Transverse colon (tissue), 4 donors: Measurements from ENCODE around the gene GSG1L. TPM values are rescaled to one million over a fixed set of nuclear protein-coding genes. Genes with fewer than 3 reads are reported as not detected.

Experiments used
- DNase-seq: peaks from one replicate; pipeline ENCODE4 v3.0.0-alpha.2; 2019
- H3K27ac ChIP-seq, 4 donors: fragments of 200-600 bp; sonication (generic); 2 replicates each; pipeline ENCODE4 v1.5.1; 2016 to 2018; ENCODE audit warnings: inconsistent platforms in 4 of 4
- H3K27me3 ChIP-seq: fragments of 200-600 bp; sonication (generic); 2 replicates; pipeline ENCODE4 v1.5.1; 2017; ENCODE audit warnings: inconsistent platforms
- H3K36me3 ChIP-seq, 4 donors: fragments of 200-600 bp; sonication (generic); 2 replicates each; pipeline ENCODE4 v1.5.1; 2017 to 2019; ENCODE audit warnings: inconsistent platforms in 4 of 4
- H3K4me1 ChIP-seq, 4 donors: fragments of 200-600 bp; sonication (generic); 2 replicates each; pipeline ENCODE4 v1.5.1; 2017 to 2020; ENCODE audit warnings: inconsistent platforms in 4 of 4
- H3K4me3 ChIP-seq, 4 donors: fragments of 200-600 bp; sonication (generic); 1 replicate in 1 of 4; 2 replicates in 3 of 4; pipeline versions ENCODE4 v1.5.1 to v1.6.1; 2017 to 2019; ENCODE audit warnings: inconsistent platforms in 4 of 4
- H3K9me3 ChIP-seq, 2 donors: fragments of 200-600 bp; sonication (generic); 2 replicates each; pipeline ENCODE4 v1.5.1; 2017 to 2019; ENCODE audit warnings: inconsistent platforms in 2 of 2
- CTCF ChIP-seq, 5 experiments: fragments of 200-600 bp in 3 of 5; fragments of 450-650 bp in 2 of 5; sonication (generic) in 3 of 5; IDR thresholded peaks; 1 replicate in 2 of 5; 2 replicates in 3 of 5; pipeline ENCODE4 v1.5.1; 2016 to 2017; ENCODE audit warnings: antibody characterized with exemption in 5 of 5, inconsistent platforms in 3 of 5, mild to moderate bottlenecking in 2 of 5, moderate library complexity in 1 of 5
- EP300 ChIP-seq: sonication (generic); formaldehyde crosslinking; IDR thresholded peaks from one replicate; pipeline ENCODE4 v1.6.1; 2017; ENCODE audit warnings: antibody characterized with exemption, low read depth
- POLR2A ChIP-seq: fragments of 450-650 bp; IDR thresholded peaks from one replicate; pipeline ENCODE4 v1.6.1; 2016; ENCODE audit warnings: antibody characterized with exemption, mild to moderate bottlenecking, moderate library complexity
- POLR2AphosphoS5 ChIP-seq, 3 donors: sonication (generic); formaldehyde crosslinking; IDR thresholded peaks; one replicate each; pipeline ENCODE4 v1.6.1; 2016; ENCODE audit warnings: antibody characterized with exemption in 3 of 3
- WGBS, 2 donors: methylation state at CpG; one replicate each; pipeline ENCODE4 v1.1.5; 2018; ENCODE audit warnings: low coverage in 1 of 2; 5-methylcytosine and 5-hydroxymethylcytosine counted together
- in situ Hi-C, 4 donors: fragments of 200-750 bp; cut with MboI; loops; one replicate each; pipeline versions ENCODE4 v1.15.0 to v1.15.1; 2017; ENCODE audit warnings: low sequenced_read_pairs in 3 of 4, low pct_ligation_motif_present in 1 of 4, low pct_unique_long_range_greater_than_20kb in 1 of 4
- intact Hi-C: fragments of 100-400 bp; cut with DNase I; formaldehyde crosslinking; loops from one replicate; pipeline ENCODE4 v1.15.1; 2023; ENCODE audit warnings: low total_unique reads
- total RNA-seq, 4 donors: library from RNA; depleted of rRNA; stranded (reverse); fragments of >200 nt; gene quantifications; one replicate each; pipeline ENCODE4 v1.1.0, GENCODE V29; 2016

GSG1L gene
- total RNA-seq = not detected

- H3K9me3 ChIP-seq = no peaks in the 10 kb centered on the region
- peaks cover 0 to 5% (median 0%) of the 10 kb centered on the region in 4 donors for H3K4me1 ChIP-seq
- H3K4me3 ChIP-seq = peak within 1 kb of the TSS in 2 of 4 donors; percentile 21 to 42
- H3K36me3 ChIP-seq = no peaks in the 10 kb centered on the region
- DNase-seq = no peak
- TF ChIP-seq POLR2AphosphoS5 (IDR thresholded peaks at IDR 0.05) = no peak
- no peak for TF ChIP-seq CTCF (IDR thresholded peaks at IDR 0.05)
- TF ChIP-seq POLR2A = no peak
- no peak for TF ChIP-seq EP300
- no peak within 1 kb of the TSS for H3K27ac ChIP-seq
- intact Hi-C loops (loop anchor here (10.0 kb wide), 1 partner anchor 329 kb away; no protein-coding TSS in a partner anchor), in situ Hi-C loops (loop anchor here in 2 of 4 donors (25.0 kb wide), 1 partner anchor 451 kb away; no protein-coding TSS in a partner anchor)
- WGBS, 2 donors = no CpG with 5 or more reads among the region's 54 CpGs
- peaks cover 61% of the 10 kb centered on the region for H3K27me3 ChIP-seq
Observed at GRCh38 chr16:28063591-28064061, at the start of gene GSG1L. GSG1L (minus strand) TSS chr16:28063714; CDS start chr16:28063424, 290 bp downstream.

DNA sequence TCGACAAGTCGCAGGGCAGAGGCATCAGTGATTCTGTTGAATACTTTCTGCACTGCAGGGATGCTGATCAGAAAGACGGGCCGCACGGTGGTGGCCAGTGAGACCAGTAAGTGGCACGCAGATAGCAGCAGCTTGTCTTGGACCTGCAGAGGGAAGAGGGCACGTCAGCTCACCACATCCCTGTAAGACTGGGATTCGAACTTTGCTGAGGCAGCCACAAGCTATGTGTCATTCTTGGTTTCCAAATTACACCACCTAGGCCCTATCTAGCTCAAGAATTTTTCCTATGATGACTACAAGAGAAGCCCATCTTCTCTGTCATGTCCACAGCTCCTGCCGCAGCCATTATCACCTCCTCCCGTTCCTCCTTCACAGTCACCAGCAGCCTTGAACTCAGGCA lies 49.4 kb upstream of the GSG1L start:
- H3K9me3 ChIP-seq = no peaks in the 10 kb centered on the region
- intact Hi-C loops (no loop called here), in situ Hi-C loops (no loop called here)
- WGBS, 2 donors = 85 to 100% methylated on average over 1 to 10 of the region's 10 CpGs
- no peak for DNase-seq
- H3K27me3 ChIP-seq = no peaks in the 10 kb centered on the region
- no peak overlapping the region for H3K4me3 ChIP-seq
- TF ChIP-seq POLR2AphosphoS5 (IDR thresholded peaks at IDR 0.05) = no peak
- TF ChIP-seq CTCF (IDR thresholded peaks at IDR 0.05) = no peak
- no peak for TF ChIP-seq POLR2A
- TF ChIP-seq EP300 = no peak
- peaks cover 0 to 20% (median 11%) of the 10 kb centered on the region in 4 donors for H3K4me1 ChIP-seq
- no peak overlapping the region for H3K27ac ChIP-seq
- H3K36me3 ChIP-seq = peaks cover 0 to 49% (median 14%) of the 10 kb centered on the region in 4 donors

DNA sequence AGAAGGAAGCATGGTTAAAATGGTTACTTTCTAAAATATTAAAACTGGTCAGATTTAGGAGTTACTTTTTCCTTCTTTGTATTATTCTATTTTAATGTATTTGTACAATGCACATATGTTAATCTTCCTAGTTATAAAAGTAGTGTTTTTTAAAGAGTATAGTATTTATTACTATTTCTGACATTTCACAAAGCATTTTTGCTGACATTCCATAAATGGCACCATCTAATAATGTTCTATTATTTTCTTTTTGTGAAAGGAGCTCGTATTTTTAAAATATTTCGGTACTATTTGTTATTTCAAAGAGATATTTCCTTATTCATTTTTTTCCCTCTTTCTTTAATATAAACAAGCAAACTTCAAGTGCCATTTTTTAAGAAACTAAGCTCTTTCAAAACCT lies 47.5 kb upstream of the GSG1L start:
- DNase-seq = no peak
- intact Hi-C loops (no loop called here), in situ Hi-C loops (no loop called here)
- no peak for TF ChIP-seq POLR2AphosphoS5 (IDR thresholded peaks at IDR 0.05)
- TF ChIP-seq CTCF (IDR thresholded peaks at IDR 0.05) = no peak
- TF ChIP-seq EP300 = no peak
- no peaks in the 10 kb centered on the region for H3K27me3 ChIP-seq
- no peak overlapping the region for H3K4me3 ChIP-seq
- no peak overlapping the region for H3K27ac ChIP-seq
- peaks cover 0 to 7% (median 1%) of the 10 kb centered on the region in 4 donors for H3K4me1 ChIP-seq
- no peaks in the 10 kb centered on the region for H3K9me3 ChIP-seq
- 97 to 99% methylated on average over 2 of the region's 2 CpGs for WGBS, 2 donors
- peaks cover 0 to 55% (median 23%) of the 10 kb centered on the region in 4 donors for H3K36me3 ChIP-seq

DNA sequence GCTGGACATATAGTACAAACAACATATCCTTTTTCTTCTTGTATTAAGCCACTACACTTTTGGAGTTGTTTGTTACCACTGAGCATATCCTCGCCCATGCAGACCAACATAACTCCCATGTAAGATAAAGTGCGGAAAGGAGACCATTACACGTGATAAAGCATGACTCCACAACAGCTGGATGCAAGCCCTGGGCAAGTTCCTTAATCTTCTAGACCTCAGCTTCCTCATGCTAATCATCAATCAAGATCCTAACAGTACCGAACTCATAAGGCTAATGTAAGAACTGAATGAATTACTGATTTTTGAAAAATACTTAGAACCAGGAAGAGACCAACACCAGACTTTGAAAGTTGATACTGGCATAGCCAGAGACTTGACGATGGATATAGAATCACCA lies 47.0 kb upstream of the GSG1L start:
- no peaks in the 10 kb centered on the region for H3K9me3 ChIP-seq
- H3K4me1 ChIP-seq = peaks cover 0 to 2% (median 0%) of the 10 kb centered on the region in 4 donors
- TF ChIP-seq EP300 = no peak
- no peak for TF ChIP-seq POLR2A
- TF ChIP-seq POLR2AphosphoS5 (IDR thresholded peaks at IDR 0.05) = no peak
- no peak for TF ChIP-seq CTCF (IDR thresholded peaks at IDR 0.05)
- DNase-seq = no peak
- H3K4me3 ChIP-seq = no peak overlapping the region
- in situ Hi-C loops = no loop called here
- intact Hi-C loops = no loop called here
- 75 to 82% methylated on average over 4 to 5 of the region's 5 CpGs for WGBS, 2 donors
- peaks cover 0 to 60% (median 25%) of the 10 kb centered on the region in 4 donors for H3K36me3 ChIP-seq
- no peaks in the 10 kb centered on the region for H3K27me3 ChIP-seq
- H3K27ac ChIP-seq = no peak overlapping the region
